Keratinocyte (primary cell): ENCODE results near the gene AQP2.

Experiments used
- EZH2 ChIP-seq: IDR thresholded peaks from one replicate; pipeline ENCODE4 v1.6.1; 2012; ENCODE audit warnings: inconsistent platforms, mild to moderate bottlenecking, low read length, moderate library complexity
- TF ChIP-seq, protein P1 (sequence below), 3 experiments: IDR thresholded peaks in 1 of 3; conservative IDR thresholded peaks in 1 of 3; optimal IDR thresholded peaks in 1 of 3; 2 replicates in 2 of 3; 3 replicates in 1 of 3; pipeline versions ENCODE3 to v1.5.1; 2011; ENCODE audit warnings: low read length in 3 of 3, mild to moderate bottlenecking in 3 of 3, moderate library complexity in 2 of 3, control low read depth in 1 of 3, inconsistent platforms in 1 of 3; ENCODE audit not compliant: insufficient read depth in 2 of 3; ENCODE audit errors: extremely low read depth in 1 of 3

DNA sequence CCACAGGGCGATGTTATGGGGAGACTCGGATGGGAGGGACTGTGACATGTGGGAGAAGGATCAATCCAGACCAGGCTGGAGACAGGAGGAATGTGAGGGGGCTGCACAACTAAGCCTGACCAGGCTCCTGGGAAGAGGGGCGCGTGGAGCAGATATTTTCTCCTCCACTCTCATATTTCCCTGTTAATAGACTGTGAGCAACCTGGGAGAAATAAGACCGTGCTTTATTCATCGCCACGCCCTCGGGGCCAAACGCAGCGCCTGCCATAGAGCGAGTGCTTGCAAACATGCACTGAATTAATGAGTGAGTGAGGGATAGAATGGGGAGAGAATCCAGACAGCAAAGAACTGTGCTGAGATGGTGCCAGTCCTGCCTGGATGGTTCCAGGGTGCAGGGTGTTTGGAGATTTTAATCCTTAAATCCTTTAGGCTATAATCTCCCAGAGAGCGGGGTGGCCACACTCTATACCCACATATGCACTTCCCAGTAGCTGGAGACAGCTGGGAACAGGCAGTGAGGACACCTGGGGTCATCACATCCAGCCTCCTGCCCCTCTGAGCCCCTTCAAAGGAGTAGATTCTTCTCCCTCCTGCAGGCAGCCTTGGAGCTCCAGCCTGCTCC, 33.3 kb upstream of the AQP2 start:
- TF ChIP-seq, protein P1, sequence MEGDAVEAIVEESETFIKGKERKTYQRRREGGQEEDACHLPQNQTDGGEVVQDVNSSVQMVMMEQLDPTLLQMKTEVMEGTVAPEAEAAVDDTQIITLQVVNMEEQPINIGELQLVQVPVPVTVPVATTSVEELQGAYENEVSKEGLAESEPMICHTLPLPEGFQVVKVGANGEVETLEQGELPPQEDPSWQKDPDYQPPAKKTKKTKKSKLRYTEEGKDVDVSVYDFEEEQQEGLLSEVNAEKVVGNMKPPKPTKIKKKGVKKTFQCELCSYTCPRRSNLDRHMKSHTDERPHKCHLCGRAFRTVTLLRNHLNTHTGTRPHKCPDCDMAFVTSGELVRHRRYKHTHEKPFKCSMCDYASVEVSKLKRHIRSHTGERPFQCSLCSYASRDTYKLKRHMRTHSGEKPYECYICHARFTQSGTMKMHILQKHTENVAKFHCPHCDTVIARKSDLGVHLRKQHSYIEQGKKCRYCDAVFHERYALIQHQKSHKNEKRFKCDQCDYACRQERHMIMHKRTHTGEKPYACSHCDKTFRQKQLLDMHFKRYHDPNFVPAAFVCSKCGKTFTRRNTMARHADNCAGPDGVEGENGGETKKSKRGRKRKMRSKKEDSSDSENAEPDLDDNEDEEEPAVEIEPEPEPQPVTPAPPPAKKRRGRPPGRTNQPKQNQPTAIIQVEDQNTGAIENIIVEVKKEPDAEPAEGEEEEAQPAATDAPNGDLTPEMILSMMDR (optimal IDR thresholded peaks at IDR 0.05 in 1 of 3, IDR thresholded peaks at IDR 0.05 in 1 of 3, conservative IDR thresholded peaks at IDR 0.05 in 1 of 3; ENCODE audit: extremely low read depth in 1 of 3, insufficient read depth in 2 of 3, low read length in 3 of 3), result no peak
- TF ChIP-seq EZH2, result no peak
